GM12878 (cell line): ENCODE measurements around the gene C1orf74. TPM values are rescaled to one million over a fixed set of nuclear protein-coding genes. Genes with fewer than 3 reads are reported as not detected.

Source experiments
- ATAC-seq: fragments of 200-7000 bp; cut with Tn5 transposase; 3 replicates; pipeline ENCODE4 v1.9.1; 2020; ENCODE audit warnings: mild to moderate bottlenecking, moderate library complexity
- BruUV-seq: library from RNA; stranded (reverse); fragments of 400-500 nt; replicated peaks from 2 replicates; lab custom pipeline; 2021; lab: Mats Ljungman, UMichigan
- CTCF ChIA-PET: fragments of 300-600 bp; sonication (Branson Sonifier 250); formaldehyde crosslinking; extraction: SDS; loops from one replicate; lab custom pipeline; 2021; ENCODE audit warnings: inconsistent platforms; lab: Yijun Ruan, JAX
- POLR2A ChIA-PET: fragments of 350-600 bp; formaldehyde crosslinking; extraction: SDS; loops from one replicate; lab custom pipeline; 2021; ENCODE audit warnings: inconsistent platforms; lab: Charles Lee
- RAD21 ChIA-PET: fragments of 300-600 bp; sonication (Branson Sonifier 250); formaldehyde crosslinking; loops from one replicate; lab custom pipeline; 2023; ENCODE audit warnings: antibody characterized with exemption; ENCODE audit not compliant: unreplicated experiment; lab: Charles Lee
- SMC1A ChIA-PET: fragments of 300-600 bp; sonication (Branson Sonifier 250); formaldehyde crosslinking; loops from one replicate; lab custom pipeline; 2023; ENCODE audit not compliant: unreplicated experiment, uncharacterized antibody; lab: Charles Lee
- DNase-seq: peaks from one replicate; pipeline ENCODE4 v3.0.0-alpha.2; 2011; ENCODE audit warnings: low read depth, low spot score
- FAIRE-seq: peaks from 3 replicates; lab custom pipeline; 2011; peaks lifted over from hg19 to GRCh38; lab: Jason Lieb, UNC
- H2AFZ ChIP-seq: 2 replicates; pipeline ENCODE4 v1.6.0; 2011; ENCODE audit warnings: low read depth, low read length, control low read depth; ENCODE audit not compliant: control insufficient read depth
- H3K27ac ChIP-seq: 2 replicates; pipeline ENCODE4 v1.5.1; 2011; ENCODE audit warnings: control low read depth; ENCODE audit not compliant: control insufficient read depth, insufficient read depth
- H3K27me3 ChIP-seq, 2 experiments: replicated peaks in 1 of 2; 2 replicates each; pipeline versions ENCODE4 v1.6.0 to v1.6.1; 2011; ENCODE audit warnings: low read length in 1 of 2; ENCODE audit not compliant: control insufficient read depth in 2 of 2, insufficient read depth in 2 of 2
- H3K36me3 ChIP-seq, 2 experiments: 2 replicates each; pipeline ENCODE4 v1.5.1; 2011; ENCODE audit warnings: low read length in 1 of 2; ENCODE audit not compliant: control insufficient read depth in 2 of 2, insufficient read depth in 2 of 2
- H3K4me1 ChIP-seq: 2 replicates; pipeline ENCODE4 v1.6.1; 2011; ENCODE audit warnings: mild to moderate bottlenecking, low read length, moderate library complexity, mixed read lengths; ENCODE audit not compliant: control insufficient read depth, insufficient read depth
- H3K4me2 ChIP-seq: 2 replicates; pipeline ENCODE4 v1.6.0; 2011; ENCODE audit warnings: control low read depth; ENCODE audit not compliant: control insufficient read depth, insufficient read depth
- H3K4me3 ChIP-seq: fragments of 200-600 bp; sonication (generic); 2 replicates; pipeline ENCODE4 v1.5.1; 2016
- H3K79me2 ChIP-seq: 2 replicates; pipeline ENCODE4 v1.6.0; 2011; ENCODE audit warnings: low read length; ENCODE audit not compliant: control insufficient read depth, insufficient read depth
- H3K9ac ChIP-seq: 2 replicates; pipeline ENCODE4 v1.8.0; 2011; ENCODE audit warnings: low read length, control low read depth, mixed read lengths; ENCODE audit not compliant: control insufficient read depth, insufficient read depth
- H3K9me3 ChIP-seq: replicated peaks from 3 replicates; pipeline ENCODE4 v1.5.1; 2011; ENCODE audit warnings: mild to moderate bottlenecking, low read length; ENCODE audit not compliant: control insufficient read depth, insufficient read depth
- H4K20me1 ChIP-seq: 2 replicates; pipeline ENCODE4 v1.6.0; 2011; ENCODE audit not compliant: control insufficient read depth, insufficient read depth
- CHD1 ChIP-seq: IDR thresholded peaks from 2 replicates; pipeline ENCODE4 v1.6.1; 2012; ENCODE audit warnings: low read depth, low read length, improper control_type of control experiment
- DPF2 ChIP-seq: fragments of 450-650 bp; IDR thresholded peaks from 2 replicates; pipeline ENCODE4 v1.6.1; 2017; ENCODE audit warnings: mild to moderate bottlenecking
- EZH2 ChIP-seq: IDR thresholded peaks from 2 replicates; pipeline ENCODE4 v1.6.1; 2012; ENCODE audit warnings: low read depth, mild to moderate bottlenecking, control low read depth, inconsistent platforms, low read length, borderline replicate concordance; ENCODE audit not compliant: control insufficient read depth
- GATAD2B ChIP-seq: fragments of 450-650 bp; conservative IDR thresholded peaks from 2 replicates; pipeline ENCODE4 v1.6.1; 2017; ENCODE audit warnings: low read depth, mild to moderate bottlenecking, moderate library complexity
- HDAC2 ChIP-seq: fragments of 200-600 bp; sonication (generic); IDR thresholded peaks from 2 replicates; pipeline ENCODE4 v1.6.1; 2017
- KAT2A ChIP-seq: conservative IDR thresholded peaks from 2 replicates; pipeline ENCODE4 v1.6.1; 2011; ENCODE audit warnings: low read depth, low read length; ENCODE audit not compliant: control insufficient read depth
- KDM1A ChIP-seq: fragments of 200-600 bp; sonication (generic); IDR thresholded peaks from 2 replicates; pipeline ENCODE4 v1.6.1; 2016; ENCODE audit warnings: borderline replicate concordance
- MXI1 ChIP-seq: fragments of 150-350 bp; IDR thresholded peaks from 2 replicates; pipeline ENCODE4 v1.6.1; 2011; ENCODE audit warnings: low read depth, mild to moderate bottlenecking, inconsistent platforms, low read length, improper control_type of control experiment
- NBN ChIP-seq: fragments of 450-650 bp; IDR thresholded peaks from 2 replicates; pipeline ENCODE4 v1.6.1; 2016
- NRF1 ChIP-seq: conservative IDR thresholded peaks from 2 replicates; pipeline ENCODE4 v1.6.1; 2011; ENCODE audit warnings: mild to moderate bottlenecking, low read depth, low read length, improper control_type of control experiment
- SP1 ChIP-seq: IDR thresholded peaks from one replicate; pipeline ENCODE4 v1.6.1; 2011; ENCODE audit warnings: low read depth, low read length
- STAT1 ChIP-seq: fragments of 450-650 bp; conservative IDR thresholded peaks from 2 replicates; pipeline ENCODE4 v1.6.1; 2014; ENCODE audit warnings: antibody characterized with exemption, mild to moderate bottlenecking
- WGBS: methylation state at CpG from one replicate; pipeline ENCODE4 v1.1.6; 2016; ENCODE audit warnings: low lambda C conversion rate; ENCODE audit not compliant: insufficient replicate concordance, insufficient coverage; ENCODE audit errors: missing lambda C conversion rate; 5-methylcytosine and 5-hydroxymethylcytosine counted together
- in situ Hi-C: fragments of 300-500 bp; cut with MboI; formaldehyde crosslinking; loops from 9 replicates; pipeline ENCODE4 v1.14.3; 2018; ENCODE audit warnings: mixed read lengths
- intact Hi-C: fragments of 100-400 bp; cut with micrococcal nuclease; formaldehyde crosslinking; loops from one replicate; pipeline ENCODE4 v1.14.2; 2022; ENCODE audit not compliant: unreplicated experiment
- polyA plus RNA-seq, 11 experiments: library from polyadenylated mRNA; depleted of rRNA in 4 of 11; unstranded in 6 of 11; stranded (reverse) in 5 of 11; fragments of >200 nt; fragmentation: Nextera tagmentation in 4 of 11; fragmentation: Illumina TruSeq in 1 of 11; extraction: Ambion mirVana in 4 of 11; extraction: Trizol in 1 of 11; gene quantifications; 1 replicate in 1 of 11; 2 replicates in 10 of 11; pipeline versions ENCODE4 v1.2.1 to v1.2.3, GENCODE V29; 2011 to 2016; ENCODE audit warnings: inconsistent platforms in 2 of 11, missing spikeins in 2 of 11, low read depth in 1 of 11
- total RNA-seq, 4 experiments: library from RNA; depleted of rRNA in 3 of 4; stranded (reverse); fragments of >200 nt in 3 of 4; fragmentation: Illumina TruSeq in 1 of 4; extraction: Trizol in 1 of 4; gene quantifications; 2 replicates each; pipeline versions ENCODE4 v1.2.1 to v1.2.3, GENCODE V29; 2013 to 2021
- TF ChIP-seq, protein P1 (sequence below): fragments of 450-650 bp; IDR thresholded peaks from 2 replicates; pipeline ENCODE4 v1.6.1; 2017; ENCODE audit warnings: mild to moderate bottlenecking, moderate library complexity

Gene C1orf74
- total and polyA plus RNA-seq, 10 of the 15 experiments (the other 5 are each of a cell fraction or from before 2014, with no cell fraction given): 3.1 to 5.5 (median 3.6) TPM

DNA sequence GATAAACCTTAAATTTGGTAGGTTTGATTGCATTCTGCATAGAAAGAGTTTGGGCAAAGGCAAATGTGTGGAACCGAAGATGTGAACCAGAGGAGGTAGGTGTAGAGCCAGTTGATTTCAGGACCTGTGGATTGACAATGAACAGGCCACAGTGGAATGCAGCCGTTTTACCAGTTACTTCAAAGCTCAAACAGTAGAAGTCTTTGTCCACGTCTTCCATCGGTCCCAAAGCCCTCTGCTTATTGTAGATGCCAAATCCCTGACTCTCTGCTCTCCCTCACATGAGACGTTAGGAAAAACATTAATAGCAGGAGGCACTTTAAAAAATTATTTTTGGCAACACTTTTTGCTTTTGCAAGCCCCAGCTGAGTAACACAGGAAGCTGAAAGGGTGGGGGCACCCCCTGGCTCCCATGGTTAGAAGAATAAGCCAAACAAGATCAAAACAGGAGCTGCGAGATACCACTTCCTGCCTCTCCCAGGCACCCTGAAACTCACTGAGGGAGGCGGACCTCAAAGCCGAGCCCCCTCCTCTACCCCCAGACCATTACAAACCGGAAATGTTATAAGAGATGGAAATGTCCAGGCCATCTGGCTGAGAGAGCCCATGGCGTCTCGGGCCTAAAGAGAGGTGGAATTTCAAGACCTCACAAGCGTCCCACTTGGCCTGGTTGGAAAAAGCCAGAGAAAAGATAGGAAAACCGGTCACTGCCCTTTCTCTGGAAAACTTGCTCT, 15.0 kb downstream of the C1orf74 start (continued):
- TF ChIP-seq, protein P1, sequence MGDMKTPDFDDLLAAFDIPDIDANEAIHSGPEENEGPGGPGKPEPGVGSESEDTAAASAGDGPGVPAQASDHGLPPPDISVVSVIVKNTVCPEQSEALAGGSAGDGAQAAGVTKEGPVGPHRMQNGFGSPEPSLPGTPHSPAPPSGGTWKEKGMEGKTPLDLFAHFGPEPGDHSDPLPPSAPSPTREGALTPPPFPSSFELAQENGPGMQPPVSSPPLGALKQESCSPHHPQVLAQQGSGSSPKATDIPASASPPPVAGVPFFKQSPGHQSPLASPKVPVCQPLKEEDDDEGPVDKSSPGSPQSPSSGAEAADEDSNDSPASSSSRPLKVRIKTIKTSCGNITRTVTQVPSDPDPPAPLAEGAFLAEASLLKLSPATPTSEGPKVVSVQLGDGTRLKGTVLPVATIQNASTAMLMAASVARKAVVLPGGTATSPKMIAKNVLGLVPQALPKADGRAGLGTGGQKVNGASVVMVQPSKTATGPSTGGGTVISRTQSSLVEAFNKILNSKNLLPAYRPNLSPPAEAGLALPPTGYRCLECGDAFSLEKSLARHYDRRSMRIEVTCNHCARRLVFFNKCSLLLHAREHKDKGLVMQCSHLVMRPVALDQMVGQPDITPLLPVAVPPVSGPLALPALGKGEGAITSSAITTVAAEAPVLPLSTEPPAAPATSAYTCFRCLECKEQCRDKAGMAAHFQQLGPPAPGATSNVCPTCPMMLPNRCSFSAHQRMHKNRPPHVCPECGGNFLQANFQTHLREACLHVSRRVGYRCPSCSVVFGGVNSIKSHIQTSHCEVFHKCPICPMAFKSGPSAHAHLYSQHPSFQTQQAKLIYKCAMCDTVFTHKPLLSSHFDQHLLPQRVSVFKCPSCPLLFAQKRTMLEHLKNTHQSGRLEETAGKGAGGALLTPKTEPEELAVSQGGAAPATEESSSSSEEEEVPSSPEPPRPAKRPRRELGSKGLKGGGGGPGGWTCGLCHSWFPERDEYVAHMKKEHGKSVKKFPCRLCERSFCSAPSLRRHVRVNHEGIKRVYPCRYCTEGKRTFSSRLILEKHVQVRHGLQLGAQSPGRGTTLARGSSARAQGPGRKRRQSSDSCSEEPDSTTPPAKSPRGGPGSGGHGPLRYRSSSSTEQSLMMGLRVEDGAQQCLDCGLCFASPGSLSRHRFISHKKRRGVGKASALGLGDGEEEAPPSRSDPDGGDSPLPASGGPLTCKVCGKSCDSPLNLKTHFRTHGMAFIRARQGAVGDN: peak; percentile 60; the same call in 1 of the 2 replicates
- TF ChIP-seq EZH2 (no peak), KDM1A (no peak)
- TF ChIP-seq, all 136 proteins: peak for 44

DNA sequence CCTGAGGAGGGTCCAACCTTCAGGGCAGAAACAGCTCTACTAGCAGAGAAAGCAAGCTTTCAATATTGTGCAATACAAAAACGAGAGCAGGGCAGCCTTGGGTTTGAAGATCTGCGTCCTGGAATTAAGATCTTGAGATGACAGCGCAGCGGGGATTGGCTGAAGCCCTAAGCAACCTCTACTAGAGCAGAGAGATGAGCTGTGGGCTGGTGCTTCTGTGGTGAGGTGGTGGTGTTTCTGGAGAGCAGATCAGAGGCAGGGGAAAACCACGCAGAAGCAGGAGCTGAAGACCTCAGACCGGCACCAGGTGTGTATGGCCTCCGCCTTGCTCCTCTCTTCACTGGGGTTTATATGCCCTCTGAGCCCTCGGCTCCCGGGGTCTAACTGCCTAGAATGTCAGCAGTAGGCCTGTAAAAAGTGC, 16.0 kb downstream of the C1orf74 start:
- Histone ChIP-seq H3K9me3 (no peaks in the 10 kb centered on the region), H3K36me3 (peaks cover under 1 to 8% of the 10 kb centered on the region in 2 experiments; a peak in 3 of 4 replicates), H3K4me3 (peak overlapping the region; percentile 72), H4K20me1 (no peaks in the 10 kb centered on the region), H3K4me1 (peaks cover 43% of the 10 kb centered on the region), H3K27me3 (no peaks in the 10 kb centered on the region), H3K79me2 (peaks cover 16% of the 10 kb centered on the region), H3K9ac (peak overlapping the region; percentile 74), H3K4me2 (peak overlapping the region; percentile 96), H2AFZ (no peak overlapping the region; the same call in 1 of the 2 replicates), H3K27ac (peak overlapping the region; percentile 93)
- FAIRE-seq (peak; percentile 99), ATAC-seq (peak; percentile 89), DNase-seq (peak; percentile 84)
- no TSS peak for BruUV-seq
- ChIA-PET POLR2A (interaction anchor here (0.5 to 5.2 kb wide), 10 partner anchors 12 to 115 kb away, joined by 3 to 107 read pairs (median 4); partner anchors contain the start of genes C1orf74, G0S2 and TRAF3IP3), RAD21 (interaction anchor here (1.1 to 5.4 kb wide), 12 partner anchors 10 to 160 kb away, joined by 3 to 188 read pairs (median 5); partner anchors contain the start of genes C1orf74, LAMB3 and TRAF3IP3), CTCF (interaction anchor here (0.6 to 5.8 kb wide), 15 partner anchors 8 to 275 kb away, joined by 3 to 117 read pairs (median 6); partner anchors contain the start of genes TRAF3IP3 and UTP25), SMC1A (interaction anchor here (0.6 to 5.6 kb wide), 15 partner anchors 10 to 198 kb away, joined by 3 to 282 read pairs (median 5); partner anchors contain the start of genes C1orf74, G0S2, TRAF3IP3 and UTP25)
- in situ Hi-C loops (no loop called here), intact Hi-C loops (loop anchor here (1.0 kb wide), 1 partner anchor 16 kb away; no protein-coding TSS in a partner anchor)
- WGBS: 0% methylated on average over 9 of the region's 9 CpGs
- peak; percentile 53; the same call in 1 of the 2 replicates for TF ChIP-seq DPF2
- TF ChIP-seq HDAC2: no peak
- no peak for TF ChIP-seq MXI1
- TF ChIP-seq NRF1: no peak
- 0 out of 2 replicates have a peak, but pooled peaks have one; percentile 40 for TF ChIP-seq NBN
- no peak for TF ChIP-seq CHD1
- peak; percentile 48; the same call in 1 of the 2 replicates for TF ChIP-seq GATAD2B
- no peak for TF ChIP-seq STAT1
- TF ChIP-seq KAT2A: no peak
- peak; percentile 19 for TF ChIP-seq SP1
